Right renal pelvis (tissue), 4 donors: Measurements from ENCODE around the gene BRF1. TPM values are rescaled to one million over a fixed set of nuclear protein-coding genes. Genes with fewer than 3 reads are reported as not detected.
"Not testable (repeated sequence)": the region's sequence is repeated elsewhere in the genome, so short reads cannot be mapped to it uniquely, and the experiment has no call there.

Experiments
- DNase-seq, 4 donors: peaks; one replicate each; pipeline ENCODE4 v3.0.0-alpha.2; 2013; ENCODE audit warnings: low read depth in 4 of 4, low spot score in 3 of 4, missing footprints in 1 of 4
- polyA plus RNA-seq, 4 donors: library from polyadenylated mRNA; unstranded; fragments of 120-200 nt; gene quantifications; one replicate each; pipeline ENCODE4 v1.2.1, GENCODE V29; 2013; ENCODE audit not compliant: insufficient read length in 4 of 4

Gene BRF1
- polyA plus RNA-seq, 4 donors: 27.1 to 34.1 (median 28.7) TPM

DNA sequence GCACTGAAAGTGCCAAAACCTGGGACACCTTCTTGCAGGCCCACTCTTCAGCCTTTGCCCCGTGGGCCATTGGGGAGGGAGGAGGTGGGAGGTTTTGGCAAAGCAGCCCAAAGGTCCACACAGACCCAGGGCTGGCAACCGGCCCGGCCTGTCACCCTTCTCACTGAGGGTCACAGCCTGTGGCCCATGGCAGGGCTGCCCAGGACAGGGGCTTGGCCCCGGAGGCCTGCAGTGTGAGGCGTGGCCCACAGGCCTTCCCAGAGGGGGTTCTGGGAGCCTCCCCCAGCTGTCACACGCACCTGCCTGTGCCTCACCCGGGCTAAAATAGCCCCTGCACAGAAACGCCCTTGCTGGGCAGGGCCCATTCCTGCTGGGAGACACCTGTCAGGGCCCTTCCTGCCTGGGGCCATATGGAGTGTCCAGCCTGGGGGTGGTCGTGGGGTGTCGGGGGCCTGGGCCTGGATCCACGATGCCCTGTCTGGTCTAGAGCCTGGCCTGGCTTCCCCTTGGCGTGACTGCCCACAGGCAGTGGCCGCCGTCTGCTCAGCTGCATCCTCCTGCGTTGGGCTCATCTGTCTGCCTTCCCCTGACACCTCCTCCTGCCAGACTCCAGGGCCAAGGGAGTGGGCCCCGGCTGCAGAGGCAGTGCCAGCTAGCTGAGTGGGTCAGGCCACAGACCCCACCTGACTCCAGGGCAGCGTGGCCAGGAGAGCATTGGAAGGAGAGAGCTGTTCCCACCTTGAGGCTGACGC lies 33.0 kb upstream of the BRF1 start:
- DNase-seq: no peak

- no peak for DNase-seq
Measured at GRCh38 chr14:105333020-105333490, 32.3 kb upstream of the BRF1 start.

GRCh38 chr14:105332350-105332874 lies 31.6 kb upstream of the BRF1 start:
- DNase-seq: no peak

GRCh38 chr14:105331575-105332349 lies 31.0 kb upstream of the BRF1 start:
- DNase-seq: no peak

DNA sequence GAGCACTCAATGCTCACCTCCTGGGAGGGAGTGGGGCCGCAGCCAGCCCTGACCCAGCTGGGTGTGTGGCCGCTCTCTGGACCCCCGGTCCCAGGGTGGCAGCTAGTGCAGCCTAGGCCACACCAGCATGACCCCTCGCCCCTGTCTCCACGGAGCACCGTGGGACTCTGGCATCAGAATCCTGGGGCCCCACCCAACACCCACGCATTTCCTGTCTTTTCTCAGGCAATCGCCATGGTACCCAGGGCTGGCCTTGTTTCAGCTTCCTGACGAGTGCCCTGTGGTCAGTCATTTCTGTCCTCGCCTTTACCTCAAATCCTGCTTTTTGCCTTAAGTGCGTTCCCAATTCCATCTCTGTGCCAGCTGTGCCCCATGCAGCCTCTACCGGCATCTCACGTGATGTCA lies 29.7 kb upstream of the BRF1 start:
- DNase-seq: no peak

DNA sequence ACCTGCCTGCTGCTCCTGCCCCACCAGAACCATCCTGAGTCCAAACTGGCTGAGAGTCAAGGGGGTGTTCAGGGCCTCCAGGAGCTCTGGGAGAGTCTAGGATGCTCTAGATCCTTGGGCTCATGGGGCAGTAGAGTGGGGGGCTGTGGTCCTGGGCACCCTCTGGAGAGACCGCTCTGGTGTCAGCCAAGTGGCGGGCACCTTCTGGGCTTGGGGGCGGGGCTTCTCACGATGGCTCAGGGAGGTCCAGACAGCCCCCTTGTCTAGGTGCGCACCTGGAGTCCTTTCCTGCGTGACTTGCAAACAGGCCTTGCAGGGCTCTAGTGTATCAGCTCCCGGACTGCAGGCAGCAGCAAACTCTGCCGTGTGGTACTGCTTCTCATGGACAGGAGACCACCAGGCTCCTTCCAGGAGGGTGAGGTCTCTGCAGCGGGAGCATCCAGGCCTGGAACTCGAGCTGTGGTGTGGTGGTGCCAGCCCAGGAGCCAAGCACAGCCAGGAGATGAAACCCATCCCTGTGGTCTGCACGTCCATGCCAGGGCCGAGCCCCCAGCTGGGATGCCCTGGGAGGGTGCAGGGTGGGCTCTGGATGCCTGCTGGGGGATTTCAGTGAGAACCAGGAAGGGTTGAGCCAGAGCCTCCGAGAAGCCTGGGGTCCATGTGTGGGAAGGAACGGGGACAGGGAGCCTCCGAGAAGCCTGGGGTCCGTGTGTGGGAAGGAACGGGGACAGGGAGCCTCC lies 28.8 kb upstream of the BRF1 start:
- no peak for DNase-seq

GRCh38 chr14:105328678-105329390 lies 28.0 kb upstream of the BRF1 start:
- DNase-seq: no peak

DNA sequence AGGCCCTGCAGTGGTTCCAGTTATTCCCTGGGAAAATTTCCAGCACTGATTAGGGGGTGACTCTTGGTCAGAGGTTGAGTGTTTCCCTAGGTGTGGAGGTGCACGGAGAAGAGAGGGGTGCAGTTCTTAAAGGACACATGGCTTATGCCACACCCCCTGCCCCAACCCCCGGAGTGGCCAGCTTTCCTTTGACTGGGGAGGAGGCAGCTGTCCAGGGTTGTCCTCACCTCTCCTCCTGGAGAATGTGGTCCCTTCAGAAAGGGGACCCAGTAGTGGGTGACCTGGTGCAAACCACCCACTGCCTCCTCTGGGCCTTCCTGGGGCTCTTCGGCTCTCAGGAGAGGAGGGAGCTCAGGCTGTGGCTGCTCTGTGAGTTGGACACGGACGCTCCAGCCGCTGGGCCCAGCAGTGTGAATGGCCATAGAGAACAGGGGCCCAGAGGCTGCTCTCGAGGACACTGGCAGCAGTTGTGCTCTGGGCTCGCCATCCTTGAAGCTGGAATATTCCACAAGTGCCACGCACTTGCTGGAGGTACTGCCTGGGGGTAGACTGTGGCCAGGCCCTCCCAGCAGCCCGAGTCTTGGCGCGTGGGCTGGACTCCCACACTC lies 27.4 kb upstream of the BRF1 start:
- DNase-seq: no peak

GRCh38 chr14:105327695-105328045 lies 26.9 kb upstream of the BRF1 start:
- DNase-seq: not testable (repeated sequence)

- DNase-seq: no peak
Measured at GRCh38 chr14:105326891-105327694, 26.3 kb upstream of the BRF1 start.

GRCh38 chr14:105326568-105326867 lies 25.7 kb upstream of the BRF1 start:
- DNase-seq: no peak

GRCh38 chr14:105325716-105326567 lies 25.1 kb upstream of the BRF1 start:
- no peak for DNase-seq

DNA sequence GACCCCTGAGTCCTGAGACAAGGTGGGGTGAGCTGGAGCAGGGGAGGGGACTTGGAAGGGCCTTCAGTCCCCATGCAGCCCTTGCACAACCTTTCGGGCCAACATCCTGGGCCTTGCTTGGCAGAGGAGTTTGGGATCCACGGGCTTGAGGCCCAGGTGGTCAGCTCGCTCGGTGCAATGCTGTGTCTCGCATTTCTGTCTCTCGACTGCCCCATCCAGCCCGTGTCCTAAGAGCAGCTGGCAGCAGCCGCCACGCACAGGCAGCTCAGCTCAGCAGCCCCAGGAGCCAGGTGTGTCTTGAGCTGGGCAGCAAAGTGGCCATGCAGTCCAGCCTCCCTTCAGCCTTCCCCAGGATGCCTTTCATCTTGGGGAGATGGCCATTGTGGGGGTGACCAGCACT lies 24.5 kb upstream of the BRF1 start:
- DNase-seq: no peak

DNA sequence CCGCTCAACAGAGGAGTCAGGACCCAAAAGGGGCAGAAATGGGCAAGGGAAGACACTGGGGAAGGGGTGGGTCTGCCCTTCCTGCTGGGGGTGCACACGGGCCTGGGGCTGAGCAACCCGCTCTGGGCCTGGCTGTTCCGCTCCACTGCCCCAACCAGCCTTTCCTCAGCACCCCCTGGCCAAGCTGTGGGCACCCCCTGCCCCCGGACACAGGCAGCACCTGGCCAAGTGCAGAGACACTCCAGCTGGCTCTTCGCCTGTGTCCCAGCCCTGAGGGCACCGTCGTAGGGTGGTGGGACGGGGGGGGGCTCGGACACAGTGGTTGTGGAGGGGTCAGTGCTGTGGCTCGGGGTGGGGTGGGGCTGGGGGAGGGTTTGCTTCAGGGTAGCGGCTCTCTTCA lies 24.1 kb upstream of the BRF1 start:
- DNase-seq: no peak

DNA sequence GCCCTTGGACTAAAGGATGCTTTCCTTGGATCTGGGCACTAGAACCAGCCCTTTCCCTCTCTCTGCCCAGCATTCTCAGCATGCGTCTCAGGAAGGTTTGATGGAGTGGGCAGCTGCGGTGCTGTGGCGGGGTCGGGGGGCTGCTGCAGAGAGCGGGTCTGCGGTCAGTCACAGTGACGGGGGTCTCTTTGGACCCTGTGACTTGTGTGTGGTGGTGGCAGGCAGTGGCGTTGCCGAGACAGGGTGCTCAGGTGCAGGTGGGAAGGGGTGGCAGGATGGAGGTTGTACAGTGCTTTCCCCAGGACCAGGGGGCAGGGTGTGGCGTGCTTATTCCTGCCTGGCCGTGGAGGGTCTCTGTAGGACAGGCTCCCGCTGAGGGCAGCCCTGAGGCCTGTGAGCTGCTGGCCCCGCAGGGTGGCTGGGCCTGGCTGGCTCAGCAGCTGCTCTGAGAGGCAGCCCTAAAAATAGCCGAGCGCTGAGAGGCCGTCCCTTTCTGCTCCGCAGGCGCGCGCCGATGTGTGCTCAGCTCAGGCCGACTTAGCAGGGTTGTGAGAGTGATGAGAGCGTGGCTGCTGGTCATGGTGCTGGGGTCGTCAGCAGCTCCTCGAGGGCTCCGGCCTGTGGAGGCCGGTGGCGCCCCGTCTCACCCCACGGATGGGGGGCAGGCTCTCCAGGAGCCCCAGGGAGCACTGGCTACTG lies 23.4 kb upstream of the BRF1 start:
- no peak for DNase-seq

GRCh38 chr14:105323663-105324062 lies 22.9 kb upstream of the BRF1 start:
- no peak for DNase-seq

GRCh38 chr14:105322791-105323556 lies 22.2 kb upstream of the BRF1 start:
- DNase-seq: no peak
